ENCODE data around the gene RPLP1.

GRCh38 chr15:69434238-69434637 is 18.4 kb upstream of the RPLP1 start:
- TF ChIP-seq, protein P1, sequence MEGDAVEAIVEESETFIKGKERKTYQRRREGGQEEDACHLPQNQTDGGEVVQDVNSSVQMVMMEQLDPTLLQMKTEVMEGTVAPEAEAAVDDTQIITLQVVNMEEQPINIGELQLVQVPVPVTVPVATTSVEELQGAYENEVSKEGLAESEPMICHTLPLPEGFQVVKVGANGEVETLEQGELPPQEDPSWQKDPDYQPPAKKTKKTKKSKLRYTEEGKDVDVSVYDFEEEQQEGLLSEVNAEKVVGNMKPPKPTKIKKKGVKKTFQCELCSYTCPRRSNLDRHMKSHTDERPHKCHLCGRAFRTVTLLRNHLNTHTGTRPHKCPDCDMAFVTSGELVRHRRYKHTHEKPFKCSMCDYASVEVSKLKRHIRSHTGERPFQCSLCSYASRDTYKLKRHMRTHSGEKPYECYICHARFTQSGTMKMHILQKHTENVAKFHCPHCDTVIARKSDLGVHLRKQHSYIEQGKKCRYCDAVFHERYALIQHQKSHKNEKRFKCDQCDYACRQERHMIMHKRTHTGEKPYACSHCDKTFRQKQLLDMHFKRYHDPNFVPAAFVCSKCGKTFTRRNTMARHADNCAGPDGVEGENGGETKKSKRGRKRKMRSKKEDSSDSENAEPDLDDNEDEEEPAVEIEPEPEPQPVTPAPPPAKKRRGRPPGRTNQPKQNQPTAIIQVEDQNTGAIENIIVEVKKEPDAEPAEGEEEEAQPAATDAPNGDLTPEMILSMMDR (IDR thresholded peaks at IDR 0.05): no peak
- TF ChIP-seq SMC3 (IDR thresholded peaks at IDR 0.05; ENCODE audit: low read depth, low read length) (no peak), EP300 (IDR thresholded peaks at IDR 0.05; ENCODE audit: borderline replicate concordance in 1 of 2, low read depth in 1 of 2, low read length in 1 of 2) (no peak), USF2 (IDR thresholded peaks at IDR 0.05; ENCODE audit: borderline replicate concordance, low read depth, low read length) (no peak), SIN3A (IDR thresholded peaks at IDR 0.05; ENCODE audit: borderline replicate concordance, low read depth, low read length) (no peak), POLR2AphosphoS5 (IDR thresholded peaks at IDR 0.05; ENCODE audit: low read depth, low read length) (no peak), MXI1 (IDR thresholded peaks at IDR 0.05; ENCODE audit: low read depth, low read length) (no peak), EZH2phosphoT487 (IDR thresholded peaks at IDR 0.05; ENCODE audit: borderline replicate concordance, low read depth) (no peak), TAF1 (IDR thresholded peaks at IDR 0.05; ENCODE audit: borderline replicate concordance, low read depth, low read length) (no peak), JUND (IDR thresholded peaks at IDR 0.05) (no peak), GATA2 (CRISPR knock-in tag; IDR thresholded peaks at IDR 0.05) (no peak), TEAD4 (IDR thresholded peaks at IDR 0.05; ENCODE audit: borderline replicate concordance, insufficient read depth) (no peak)
